HG02571 (cell line): ENCODE results near the gene RNF146.
"Not testable (repeated sequence)": the region's sequence is repeated elsewhere in the genome, so short reads cannot be mapped to it uniquely, and the experiment has no call there.

Experiments used
- ATAC-seq: cut with Tn5 transposase; IDR thresholded peaks from one replicate; pipeline ENCODE4 v1.9.1; 2021; ENCODE audit warnings: mild to moderate bottlenecking, moderate library complexity; ENCODE audit not compliant: unreplicated experiment

The RNF146 gene

GRCh38 chr6:127279815-127280214 is 13.2 kb downstream of the RNF146 start:
- ATAC-seq: no peak

- ATAC-seq: no peak
Measured at GRCh38 chr6:127282184-127282583, 15.5 kb downstream of the RNF146 start.

- ATAC-seq: no peak
Measured at GRCh38 chr6:127288705-127289104, 22.0 kb downstream of the RNF146 start.

GRCh38 chr6:127289934-127290333 is 23.3 kb downstream of the RNF146 start:
- no peak for ATAC-seq

- peak; percentile 1 for ATAC-seq
Measured at GRCh38 chr6:127290391-127291265, 24.0 kb downstream of the RNF146 start.

GRCh38 chr6:127291495-127291894 is 24.8 kb downstream of the RNF146 start:
- peak; percentile 81 for ATAC-seq

GRCh38 chr6:127297502-127298070 is 30.9 kb downstream of the RNF146 start:
- no peak for ATAC-seq

- ATAC-seq: no peak
Measured at GRCh38 chr6:127298475-127298874, 31.8 kb downstream of the RNF146 start.

- no peak for ATAC-seq
Measured at GRCh38 chr6:127299522-127300240, 33.0 kb downstream of the RNF146 start.

GRCh38 chr6:127300411-127300810 is 33.7 kb downstream of the RNF146 start:
- no peak for ATAC-seq

GRCh38 chr6:127301199-127301700 is 34.6 kb downstream of the RNF146 start:
- ATAC-seq: no peak

GRCh38 chr6:127302728-127303660 is 36.3 kb downstream of the RNF146 start:
- no peak for ATAC-seq

- ATAC-seq: no peak
Measured at GRCh38 chr6:127303917-127304316, 37.3 kb downstream of the RNF146 start.

- ATAC-seq: no peak
Measured at GRCh38 chr6:127305741-127306140, 39.1 kb downstream of the RNF146 start.

- no peak for ATAC-seq
Measured at GRCh38 chr6:127317388-127318128, 50.9 kb downstream of the RNF146 start.

GRCh38 chr6:127319686-127320085 is 53.0 kb downstream of the RNF146 start:
- ATAC-seq: no peak

- no peak for ATAC-seq
Measured at GRCh38 chr6:127328043-127328609, 61.5 kb downstream of the RNF146 start.

- ATAC-seq: not testable (repeated sequence)
Measured at GRCh38 chr6:127331256-127331655, 64.6 kb downstream of the RNF146 start.

- no peak for ATAC-seq
Measured at GRCh38 chr6:127332383-127332961, 65.8 kb downstream of the RNF146 start.
